Uterus (tissue), 2 donors: ENCODE data around the gene MYCL.

ENCODE experiments used
- CTCF ChIP-seq, 4 experiments: fragments of 200-600 bp in 2 of 4; fragments of 450-650 bp in 2 of 4; sonication (generic) in 2 of 4; IDR thresholded peaks; one replicate each; pipeline ENCODE4 v1.5.1; 2016 to 2019; ENCODE audit warnings: antibody characterized with exemption in 4 of 4, mild to moderate bottlenecking in 2 of 4, moderate library complexity in 1 of 4
- POLR2A ChIP-seq, 2 donors: fragments of 450-650 bp; IDR thresholded peaks; one replicate each; pipeline ENCODE4 v1.6.1; 2016; ENCODE audit warnings: antibody characterized with exemption in 2 of 2, mild to moderate bottlenecking in 1 of 2, moderate library complexity in 1 of 2

- TF ChIP-seq CTCF (IDR thresholded peaks at IDR 0.05) (no peak), POLR2A (IDR thresholded peaks at IDR 0.05) (no peak)
These were observed 48.8 kb downstream of the MYCL start for GRCh38 chr1:39852876-39853275.
